ENCODE results near the gene EP400. TPM values are rescaled to one million over a fixed set of nuclear protein-coding genes. Genes with fewer than 3 reads are reported as not detected.

EP400 gene
- total RNA-seq, 1 donor from 2014 or later, result 8.8 TPM

GRCh38 chr12:132115500-132115899, 165.8 kb downstream of the EP400 start:
- no peak for DNase-seq (ENCODE audit: low read depth, low spot score)

GRCh38 chr12:132116709-132117557, 167.2 kb downstream of the EP400 start:
- DNase-seq (ENCODE audit: low read depth, low spot score), result no peak

GRCh38 chr12:132117558-132117875, 167.8 kb downstream of the EP400 start:
- no peak for DNase-seq (ENCODE audit: low read depth, low spot score)

- no peak for DNase-seq (ENCODE audit: low read depth, low spot score)
These were observed 169.1 kb downstream of the EP400 start for GRCh38 chr12:132118876-132119275.

GRCh38 chr12:132121283-132121682, 171.5 kb downstream of the EP400 start:
- DNase-seq (ENCODE audit: low read depth, low spot score), result no peak

GRCh38 chr12:132123970-132124765, 174.4 kb downstream of the EP400 start:
- no peak for DNase-seq (ENCODE audit: low read depth, low spot score)

GRCh38 chr12:132124766-132125425, 175.2 kb downstream of the EP400 start:
- DNase-seq (ENCODE audit: low read depth, low spot score), result no peak

GRCh38 chr12:132125736-132126135, 176.0 kb downstream of the EP400 start:
- DNase-seq (ENCODE audit: low read depth, low spot score), result no peak

GRCh38 chr12:132127041-132127440, 177.3 kb downstream of the EP400 start:
- no peak for DNase-seq (ENCODE audit: low read depth, low spot score)

- DNase-seq (ENCODE audit: low read depth, low spot score), result no peak
These were observed 179.3 kb downstream of the EP400 start for GRCh38 chr12:132129007-132129406.

GRCh38 chr12:132130690-132131089, 180.9 kb downstream of the EP400 start:
- no peak for DNase-seq (ENCODE audit: low read depth, low spot score)

Other genes starting within 250 kb of the EP400 start
- 20.8 and 26.3 TPM in 2 replicates for gene SFSWAP, start 238.9 kb upstream of the EP400 start, total RNA-seq
- 3.2 and 4.7 TPM in 2 replicates for gene MMP17, start 121.5 kb upstream of the EP400 start, total RNA-seq
- gene ULK1, start 55.3 kb upstream of the EP400 start, total RNA-seq, result 3.6 and 5.2 TPM in 2 replicates
- 16.6 and 27.1 TPM in 2 replicates for gene PUS1, start 20.7 kb upstream of the EP400 start, total RNA-seq
- 10.0 and 11.9 TPM in 2 replicates for gene DDX51, start 194.4 kb downstream of the EP400 start, total RNA-seq
- gene NOC4L, start 194.5 kb downstream of the EP400 start, total RNA-seq, result 15.2 and 22.4 TPM in 2 replicates

All from pulmonary artery endothelial cell (primary cell).